ENCODE results near the gene DNASE1L3.
"Not testable (repeated sequence)": the region's sequence is repeated elsewhere in the genome, so short reads cannot be mapped to it uniquely, and the experiment has no call there.

The DNASE1L3 gene

DNA sequence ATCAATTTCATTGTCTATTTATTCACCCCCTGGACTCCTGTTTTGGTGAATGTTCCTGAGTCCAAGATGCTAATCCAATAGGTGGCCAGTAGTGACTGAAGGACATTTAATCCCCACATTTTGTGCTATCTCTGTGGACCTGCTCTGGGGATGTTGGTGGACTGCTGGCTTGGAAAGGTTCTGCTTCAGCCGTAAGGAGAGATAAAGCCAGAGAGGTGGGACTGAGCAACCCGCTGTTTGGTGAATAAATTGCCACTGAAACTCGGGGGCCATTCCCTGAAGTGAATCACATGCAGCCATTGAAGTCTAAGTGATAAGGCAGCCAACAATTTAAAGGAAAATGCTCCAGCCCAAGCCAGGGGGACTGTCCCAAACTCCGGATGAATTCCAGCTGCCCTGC lies 25.2 kb upstream of the DNASE1L3 start:
- DNase-seq: no peak

DNA sequence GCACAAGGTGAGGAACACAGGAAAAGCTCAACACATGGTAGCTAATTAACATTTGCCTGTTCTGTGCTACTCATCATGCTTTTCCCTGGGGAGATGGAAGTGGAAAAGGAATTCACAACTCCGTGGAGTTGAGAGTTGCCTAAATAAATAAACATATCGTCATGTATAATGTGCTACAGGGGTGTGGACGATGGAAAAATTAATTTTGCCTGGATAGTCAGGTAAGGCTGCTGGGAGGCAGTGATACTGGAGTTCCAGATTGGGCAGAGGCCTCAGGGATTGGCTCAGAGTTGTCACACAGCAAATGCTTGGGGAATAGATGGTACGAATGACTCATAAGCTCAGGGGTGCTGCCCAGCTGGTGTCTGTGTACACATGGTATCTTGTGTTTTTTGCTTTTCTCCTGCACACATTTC lies 23.8 kb upstream of the DNASE1L3 start:
- no peak for DNase-seq

DNA sequence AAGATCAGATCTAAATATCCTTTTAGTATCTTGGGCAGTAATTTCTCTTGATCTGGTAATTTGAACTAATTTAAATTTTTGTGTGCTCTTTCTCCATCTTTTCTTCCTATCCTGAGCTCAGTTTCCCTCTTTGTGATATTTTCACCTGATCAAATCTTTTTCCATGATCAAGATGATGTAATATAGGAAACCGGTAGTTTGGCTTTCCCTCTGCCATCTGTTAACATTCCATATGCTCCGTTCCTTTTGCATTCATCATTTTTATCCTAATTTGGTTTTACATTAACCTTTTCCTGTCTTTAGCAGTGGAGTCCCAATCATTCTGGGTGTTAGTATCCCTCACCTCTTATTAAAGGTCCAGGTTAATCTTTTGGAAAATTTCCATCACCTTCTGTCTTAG lies 20.9 kb upstream of the DNASE1L3 start:
- no peak for DNase-seq

DNA sequence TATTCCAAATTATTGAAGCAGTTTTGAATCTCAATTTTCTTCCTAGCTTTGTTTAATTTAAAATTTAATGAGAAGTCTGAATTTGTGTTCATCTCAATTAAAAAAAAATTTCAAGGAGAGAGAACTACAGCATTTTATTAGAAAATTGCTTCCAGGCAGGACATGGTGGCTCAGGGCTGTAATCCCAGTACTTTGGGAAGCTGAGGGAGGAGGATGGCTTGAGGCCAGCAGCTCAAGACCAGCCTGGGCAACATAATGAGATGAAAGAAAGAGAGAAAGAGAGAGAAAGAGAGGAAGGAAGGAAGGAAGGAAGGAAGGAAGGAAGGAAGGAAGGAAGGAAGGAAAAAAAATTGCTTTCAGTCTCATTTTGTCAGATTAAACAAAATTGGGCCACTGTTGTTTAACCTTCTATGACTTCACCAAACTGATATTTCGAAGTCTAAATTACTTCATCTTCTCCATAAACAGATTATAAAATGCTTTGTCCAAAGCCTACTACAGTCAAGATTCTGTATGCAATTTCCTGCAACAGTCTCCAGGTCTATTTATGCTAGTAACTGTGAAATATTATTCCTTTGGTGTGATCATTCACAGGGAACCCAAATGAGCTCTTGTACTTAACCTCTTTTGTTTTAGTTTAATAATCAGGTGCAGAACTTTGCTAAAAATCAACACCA lies 20.2 kb upstream of the DNASE1L3 start:
- no peak for DNase-seq

DNA sequence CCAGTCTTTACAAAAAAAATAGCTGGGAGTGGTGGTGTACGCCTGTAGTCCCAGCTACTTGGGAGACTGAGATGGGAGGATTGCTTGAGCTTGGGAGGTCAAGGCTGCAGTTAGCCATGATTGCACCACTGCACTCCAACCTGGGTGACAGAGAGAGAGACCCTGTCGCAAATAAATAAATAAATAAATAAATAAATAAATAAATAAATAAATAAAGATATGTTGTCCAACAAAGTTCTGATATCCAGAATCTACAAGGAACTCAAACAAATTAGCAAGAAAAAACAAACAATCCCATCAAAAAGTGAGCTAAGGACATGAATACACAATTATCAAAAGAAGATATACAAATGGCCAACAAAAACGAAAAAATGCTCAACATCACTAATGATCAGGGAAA lies 17.2 kb upstream of the DNASE1L3 start:
- DNase-seq: not testable (repeated sequence)

DNA sequence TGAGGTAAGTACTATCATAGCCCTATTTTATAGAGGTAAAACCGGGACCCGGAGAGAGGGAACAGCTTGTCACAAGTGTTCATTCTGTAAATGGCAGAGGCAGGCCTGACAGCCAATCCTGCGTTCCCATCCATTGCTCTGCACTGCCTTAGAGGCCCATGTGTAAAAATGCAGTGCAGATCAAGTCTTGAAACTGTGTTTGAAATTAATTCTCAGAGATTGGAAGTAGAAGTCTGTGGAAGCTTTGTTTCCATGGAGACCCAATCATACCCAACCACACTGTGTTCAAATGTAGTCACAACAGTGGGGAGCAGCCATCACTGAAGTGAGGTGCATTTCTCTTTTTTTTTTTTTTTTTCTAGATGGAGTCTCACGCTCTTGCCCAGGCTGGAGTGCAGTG lies 13.1 kb upstream of the DNASE1L3 start:
- DNase-seq: no peak

DNA sequence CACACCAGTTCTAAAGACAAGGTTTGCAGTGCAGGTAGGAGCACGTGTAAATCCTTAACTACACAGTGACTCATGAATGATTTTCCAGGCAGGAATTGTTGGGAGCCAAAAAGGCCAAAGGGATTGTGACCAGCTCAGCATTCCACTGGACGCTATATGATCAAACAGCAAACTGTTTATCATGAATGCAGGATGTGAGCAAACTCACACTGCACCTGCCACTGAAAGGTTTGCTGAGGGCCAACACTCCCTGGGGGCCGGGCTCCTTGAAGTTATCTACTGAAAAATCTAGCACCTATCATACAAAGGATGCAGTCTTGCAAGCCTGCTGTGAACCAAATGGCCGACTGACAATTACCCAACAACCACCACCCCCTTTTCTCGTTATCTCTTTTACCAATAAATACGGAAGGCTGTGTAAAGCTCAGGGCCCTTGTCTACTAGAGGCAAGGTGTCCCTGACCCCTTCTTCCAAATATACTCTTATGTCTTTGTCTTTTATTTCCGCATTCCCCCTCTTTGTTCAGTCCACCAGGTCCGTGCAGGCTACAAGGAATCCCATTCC lies 11.5 kb upstream of the DNASE1L3 start:
- DNase-seq: no peak

DNA sequence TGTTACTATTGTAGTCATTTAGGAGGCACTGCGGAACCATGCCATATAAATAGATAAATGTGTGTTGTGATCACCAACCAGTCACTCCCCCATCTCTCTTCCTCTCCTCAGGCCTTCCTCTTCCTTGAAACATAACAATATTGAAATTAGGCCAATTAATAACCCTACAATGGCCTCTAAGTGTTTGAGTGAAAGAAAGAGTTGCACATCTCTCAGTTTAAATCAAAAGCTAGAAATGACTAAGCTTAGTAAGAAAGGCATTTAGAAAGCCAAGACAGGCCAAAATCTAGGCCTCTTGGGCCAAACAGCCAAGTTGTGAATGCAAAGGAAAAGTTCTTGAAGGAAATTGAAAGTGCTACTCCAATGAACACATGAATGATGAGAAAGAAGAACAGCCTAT lies 8.1 kb upstream of the DNASE1L3 start:
- peak; percentile 66 for DNase-seq

DNA sequence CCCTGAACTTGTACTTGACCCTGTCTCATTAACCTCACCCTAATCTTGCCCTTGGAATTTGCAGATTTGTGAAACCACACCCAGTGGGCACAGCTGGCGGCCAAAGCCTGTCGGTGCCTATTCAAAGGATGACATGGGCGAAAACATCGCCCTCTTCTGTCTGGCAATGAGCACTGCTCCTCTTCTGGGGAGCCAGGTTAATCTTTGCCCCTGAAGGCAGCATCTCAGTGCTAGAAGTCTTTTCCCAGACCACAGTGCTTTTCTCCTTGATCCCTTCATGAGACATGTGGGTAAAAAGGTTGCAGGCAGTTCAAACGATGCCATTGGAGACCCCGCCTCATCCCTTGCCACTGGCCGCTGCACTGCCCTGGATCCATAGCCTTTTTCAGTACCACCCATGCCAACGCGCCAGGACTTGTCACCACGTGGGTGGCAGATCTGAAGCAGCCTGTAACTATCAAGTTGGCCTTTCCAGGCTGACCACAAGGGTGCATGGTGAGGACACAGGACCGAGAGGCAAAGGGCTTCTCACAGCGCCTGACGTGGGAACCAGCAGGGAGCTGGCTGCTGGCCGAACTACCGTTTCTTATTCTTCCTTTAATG lies 6.5 kb upstream of the DNASE1L3 start:
- DNase-seq: peak; percentile 76

DNA sequence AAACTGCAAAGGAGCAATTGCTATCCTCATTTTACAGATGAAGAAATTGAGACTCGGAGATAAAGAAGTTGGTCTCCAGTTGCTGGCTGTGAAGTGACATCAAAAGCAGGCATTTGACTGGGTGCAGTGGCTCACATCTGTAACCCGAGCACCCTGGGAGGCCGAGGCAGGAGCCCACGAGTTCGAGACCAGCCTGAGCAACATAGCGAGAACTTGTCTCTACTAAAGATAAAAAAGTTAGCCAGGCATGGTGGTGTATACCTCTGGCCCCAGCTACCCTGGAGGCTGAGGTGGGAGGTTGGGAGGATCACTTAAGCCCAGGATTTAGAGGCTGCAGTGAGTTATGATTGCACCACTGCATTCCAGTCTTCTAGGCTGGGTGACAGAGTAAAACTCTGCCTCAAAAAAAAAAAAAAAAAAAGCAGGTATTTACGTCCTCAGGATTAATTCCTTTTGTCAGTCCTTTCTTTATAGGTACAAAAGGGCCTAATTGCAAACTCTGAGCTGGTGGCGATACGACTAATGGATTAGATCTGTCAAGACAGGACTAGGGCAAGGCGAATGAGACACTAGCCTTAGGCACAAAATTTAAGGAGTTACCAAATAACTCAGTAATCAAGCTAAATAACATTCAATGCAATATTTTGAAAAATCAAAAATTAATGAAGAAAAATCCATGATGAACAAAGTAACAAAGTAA lies 5.9 kb upstream of the DNASE1L3 start:
- DNase-seq: no peak

DNA sequence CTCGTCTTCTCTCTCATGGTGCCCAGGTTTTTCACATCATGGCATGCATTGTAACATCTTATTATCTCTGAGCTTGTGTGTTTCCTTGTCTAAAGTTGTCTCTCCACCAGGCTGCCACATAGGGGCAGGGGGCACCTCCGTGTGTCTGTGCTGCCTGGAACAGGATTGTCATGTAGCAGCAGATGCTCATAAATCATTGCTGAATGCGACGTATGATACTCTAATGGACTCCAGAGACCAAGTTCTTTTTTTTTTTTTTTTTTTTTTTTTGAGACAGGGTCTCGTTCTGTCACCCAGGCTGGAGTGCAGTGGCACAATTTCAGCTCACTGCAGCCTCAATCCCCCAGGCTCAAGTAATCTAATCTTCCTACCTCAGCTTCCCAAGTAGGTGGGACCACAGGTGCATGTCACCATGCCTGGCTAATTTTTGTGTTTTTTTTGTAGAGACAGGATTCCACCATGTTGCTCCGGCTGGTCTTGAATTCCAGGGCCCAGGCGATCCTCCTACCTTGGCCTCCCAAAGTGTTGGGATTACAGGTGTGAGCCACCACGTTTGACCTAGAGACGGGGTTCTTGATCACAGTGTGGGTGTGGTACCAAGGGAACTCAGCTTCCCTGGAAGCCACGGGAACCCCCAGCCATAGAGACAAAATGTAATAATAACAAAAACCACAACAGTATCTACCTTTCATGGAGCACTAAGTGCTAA lies 4.7 kb upstream of the DNASE1L3 start:
- DNase-seq: no peak

DNA sequence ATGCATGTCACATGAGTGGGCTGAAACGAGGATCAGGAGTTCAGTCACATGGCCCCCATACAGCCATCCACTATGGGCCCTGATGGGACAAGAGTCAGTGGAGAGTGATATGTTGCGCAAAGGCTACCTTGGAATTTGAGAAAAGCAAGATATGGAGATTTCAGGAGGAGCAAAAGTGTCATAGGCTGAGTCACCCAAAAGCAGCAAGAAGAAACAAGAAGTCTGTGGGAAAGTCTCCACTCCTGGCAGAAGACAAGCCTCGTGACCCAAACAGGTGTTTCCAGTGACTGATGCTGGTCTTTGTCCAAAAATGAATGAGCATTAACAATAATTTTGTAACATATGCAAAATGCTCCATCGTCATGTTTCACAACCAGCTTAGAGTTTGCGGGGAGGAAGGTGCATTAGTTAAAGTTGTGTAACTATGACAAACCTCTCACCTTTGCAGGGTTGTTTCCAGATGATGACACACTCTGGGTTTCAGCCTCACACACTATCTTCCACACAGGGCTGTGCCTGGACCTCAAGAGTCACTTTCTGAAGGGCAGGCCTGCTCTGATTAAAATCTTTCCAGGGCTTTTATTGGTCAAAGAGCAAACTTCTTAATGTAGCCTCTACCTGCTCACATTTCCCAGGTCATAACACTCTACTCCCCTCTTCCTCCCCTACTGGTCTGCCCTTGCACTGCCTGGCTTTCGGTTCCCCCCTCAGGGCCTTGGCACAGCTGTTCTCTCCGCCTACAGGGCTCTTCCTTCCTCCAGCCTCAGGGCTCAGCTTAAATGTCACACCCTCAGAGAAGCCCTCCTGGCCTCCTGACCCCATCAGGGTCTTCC lies 3.9 kb upstream of the DNASE1L3 start:
- DNase-seq: peak; percentile 76

DNA sequence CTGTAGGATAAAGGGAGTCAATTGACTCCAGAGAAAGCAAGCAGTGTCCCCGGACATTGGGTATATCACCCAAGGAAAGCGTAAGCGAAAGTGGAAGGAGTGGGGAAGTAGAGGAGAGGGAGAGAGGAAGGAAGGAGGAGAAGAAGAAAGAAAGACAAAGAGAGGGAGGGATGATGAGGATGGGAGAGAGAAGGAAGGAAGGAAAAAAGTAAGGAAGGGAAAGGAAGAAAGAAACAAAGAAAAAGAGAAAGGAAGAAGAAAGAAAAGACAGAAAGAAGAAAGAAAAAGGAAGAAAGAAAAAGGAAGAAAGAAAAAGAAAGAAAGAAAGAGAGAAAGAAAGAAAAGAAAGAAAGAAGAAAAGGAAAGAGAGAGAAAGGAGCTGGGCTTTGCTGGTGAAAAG lies 839 bp downstream of the DNASE1L3 start:
- DNase-seq: no peak

DNA sequence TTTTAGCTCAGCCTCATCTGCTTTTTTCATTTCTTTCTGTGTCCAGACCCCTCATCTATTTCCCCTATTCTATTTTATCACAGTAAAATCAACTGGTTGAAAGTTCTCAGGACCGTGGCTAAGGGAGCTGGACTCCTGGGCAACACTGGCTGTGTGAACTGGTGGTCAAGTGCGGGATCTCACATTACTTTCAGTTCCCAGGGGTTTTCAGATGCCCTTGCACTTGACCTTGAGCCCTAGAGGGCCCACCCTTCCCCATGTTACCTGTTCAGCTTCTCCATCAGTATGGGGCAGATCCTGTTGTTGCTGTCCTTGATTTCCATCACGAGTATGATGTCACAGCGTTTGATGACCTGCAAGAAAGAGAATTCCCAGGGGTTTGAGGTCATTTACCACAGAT lies 2.8 kb downstream of the DNASE1L3 start:
- DNase-seq: no peak

DNA sequence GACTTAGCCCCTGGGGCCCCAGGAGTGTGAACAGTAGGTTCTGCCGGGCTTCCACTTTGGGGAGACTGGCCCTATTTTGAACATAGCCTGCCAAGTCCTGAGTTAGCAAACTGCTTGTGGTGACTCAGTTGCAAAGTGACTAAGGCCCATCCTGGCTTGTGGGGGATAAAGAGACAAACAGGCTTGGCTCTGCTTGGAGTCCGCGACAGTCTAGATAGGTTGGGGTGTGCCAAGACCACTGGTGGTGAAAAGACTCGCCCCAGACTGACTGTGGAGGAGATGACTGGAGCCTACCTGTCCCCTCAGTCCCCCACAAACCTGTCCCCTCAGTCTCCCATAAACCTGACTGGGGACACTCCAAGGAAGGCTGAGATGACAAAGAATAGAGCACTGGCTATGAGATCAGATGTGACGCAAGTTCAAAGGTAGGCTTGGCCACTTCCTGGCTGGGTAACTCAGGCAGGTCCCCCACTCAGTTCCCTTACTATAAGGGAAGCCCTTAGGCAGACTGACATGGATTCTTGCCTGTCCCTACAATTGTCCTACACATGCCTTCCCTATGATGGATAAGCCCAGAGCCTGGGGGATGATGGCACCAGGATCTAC lies 4.3 kb downstream of the DNASE1L3 start:
- DNase-seq: peak; percentile 57

DNA sequence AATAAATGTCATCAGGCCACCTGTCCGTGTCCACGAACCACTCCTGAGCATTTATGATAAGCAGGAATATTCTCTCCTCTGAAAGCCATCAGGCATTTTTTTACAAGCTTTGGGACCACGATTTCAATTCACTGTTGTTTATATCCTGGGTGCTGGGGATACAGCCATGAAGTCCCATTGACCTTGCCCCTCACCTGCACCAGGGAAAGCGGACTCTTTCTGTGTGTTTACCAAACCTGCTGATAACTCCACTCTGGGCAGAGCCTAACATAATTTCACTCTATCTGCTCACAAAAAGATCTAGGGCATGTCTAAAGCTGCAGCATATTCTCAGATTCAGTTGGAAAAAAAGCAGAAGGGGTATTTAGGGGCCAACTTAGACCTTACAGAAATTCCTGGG lies 4.8 kb downstream of the DNASE1L3 start:
- no peak for DNase-seq

DNA sequence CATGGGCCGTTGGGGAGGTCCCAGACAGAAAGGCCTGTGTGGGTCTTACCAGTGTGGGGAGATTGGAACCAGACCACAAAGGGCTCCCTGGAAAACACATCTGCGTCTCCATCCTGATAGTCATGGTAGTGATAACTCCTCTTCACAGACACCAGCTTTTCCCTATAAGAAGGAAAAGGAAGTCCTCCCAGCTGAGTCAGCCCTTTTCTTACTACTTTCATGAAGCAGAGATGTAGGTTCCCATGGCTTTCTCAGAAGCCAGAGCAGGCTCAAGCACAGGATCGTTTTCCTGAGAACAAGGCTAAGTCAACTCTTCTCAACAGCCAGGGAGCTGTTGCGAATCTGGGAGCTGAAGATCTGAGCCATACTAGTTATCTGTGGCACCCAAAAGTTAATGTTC lies 6.1 kb downstream of the DNASE1L3 start:
- DNase-seq: no peak

DNA sequence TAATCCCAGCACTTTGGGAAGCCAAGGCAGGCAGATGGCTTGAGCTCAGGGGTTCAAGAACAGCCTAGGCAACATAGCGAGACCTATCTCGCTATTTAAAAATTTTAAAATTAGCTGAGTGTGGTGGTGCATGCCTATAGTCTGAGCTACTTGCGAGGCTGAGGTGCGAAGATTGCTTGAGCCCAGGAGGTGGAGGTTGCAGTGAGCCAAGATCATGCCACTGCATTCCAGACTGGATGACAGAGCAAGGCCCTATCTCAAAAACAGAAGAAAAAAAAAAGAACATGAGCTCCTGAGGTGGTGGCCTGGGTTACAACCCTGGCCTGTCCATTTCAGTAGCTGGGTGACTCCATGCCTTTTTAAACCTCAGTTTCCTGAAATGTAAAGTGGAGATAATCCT lies 7.2 kb downstream of the DNASE1L3 start:
- DNase-seq: no peak

DNA sequence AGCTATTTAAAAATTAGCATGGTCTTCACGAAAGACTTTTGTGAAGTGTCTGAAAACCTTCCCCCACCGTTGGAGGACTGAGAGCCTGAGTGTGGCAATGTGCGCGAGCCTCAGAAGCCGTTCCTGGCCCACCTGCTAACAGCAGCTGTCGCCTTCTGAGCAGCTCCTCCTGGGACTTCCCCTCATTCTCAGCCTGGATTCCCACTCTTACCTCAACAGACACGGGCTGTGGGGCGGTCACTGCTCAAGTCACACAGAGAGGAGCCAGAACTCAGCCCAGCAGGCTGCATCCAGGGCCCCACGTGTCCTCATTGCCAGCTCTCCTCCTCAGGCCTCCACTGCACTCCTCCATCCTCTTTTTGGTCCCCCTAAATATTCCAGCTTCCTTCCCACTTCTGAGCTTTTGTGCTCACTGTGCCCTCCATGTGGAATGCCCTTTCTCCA lies 7.8 kb downstream of the DNASE1L3 start:
- no peak for DNase-seq

DNA sequence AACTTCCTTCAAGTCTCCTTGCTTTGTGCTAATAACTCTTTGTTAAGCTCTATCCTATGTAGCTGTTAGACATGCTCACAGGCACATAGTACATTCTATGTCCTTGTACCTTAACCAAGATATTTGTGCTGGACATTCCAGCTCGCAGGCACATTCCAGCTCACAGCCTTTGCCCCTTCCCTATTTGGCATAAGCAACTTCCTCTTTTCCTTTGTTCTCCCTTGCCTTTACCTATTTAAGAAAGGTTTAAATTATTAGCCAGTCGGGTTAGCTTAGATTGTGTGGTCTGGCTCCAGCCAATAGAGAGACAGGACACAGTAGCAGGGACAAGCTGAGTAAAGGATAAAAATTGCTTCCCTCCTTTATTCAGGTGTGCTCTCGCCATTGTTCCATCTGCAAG lies 9.3 kb downstream of the DNASE1L3 start:
- DNase-seq: not testable (repeated sequence)

DNA sequence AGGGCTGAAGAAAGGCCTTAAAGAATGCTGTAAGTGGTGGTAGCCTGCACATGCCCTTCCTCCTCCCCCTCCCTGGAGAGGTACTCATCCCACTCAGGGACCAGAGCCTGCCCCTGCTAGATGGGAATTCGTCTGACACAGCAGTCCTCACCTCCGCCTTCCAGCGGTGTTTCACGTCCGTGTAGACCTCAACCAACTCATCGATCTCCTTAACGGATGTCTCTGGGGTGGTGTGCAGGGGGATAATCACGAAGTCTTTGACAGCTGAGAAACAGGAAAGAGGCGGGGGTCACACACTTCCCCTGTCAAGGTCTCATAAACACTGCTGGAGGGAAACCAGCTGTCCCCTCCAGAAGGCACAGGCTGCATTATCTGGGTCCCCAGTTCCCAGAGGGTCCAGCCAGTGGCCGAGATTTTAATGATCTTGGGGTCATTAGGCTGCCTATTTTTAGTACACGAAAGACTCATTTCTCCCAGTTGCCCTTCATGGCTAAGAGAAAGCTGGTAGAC lies 9.9 kb downstream of the DNASE1L3 start:
- no peak for DNase-seq

Measured in activated CD4-positive, alpha-beta T cell treated with anti-CD3 and anti-CD28 coated beads, Interleukin-2, amount 50 U/mL, for 16 hours (primary cell).